MCF 10A (cell line): ENCODE measurements around the gene ZNF543. TPM values are rescaled to one million over a fixed set of nuclear protein-coding genes. Genes with fewer than 3 reads are reported as not detected.

Experiments
- BruUV-seq: library from RNA; stranded (reverse); fragments of 400-500 nt; replicated peaks from 2 replicates; lab custom pipeline; 2021; lab: Mats Ljungman, UMichigan
- CTCF ChIA-PET: fragments of 300-600 bp; sonication (Branson Sonifier 250); formaldehyde crosslinking; extraction: SDS; loops from one replicate; lab custom pipeline; 2021; ENCODE audit warnings: antibody characterized with exemption, inconsistent platforms; lab: Yijun Ruan, JAX
- POLR2A ChIA-PET: fragments of 300-600, 350-650 bp; sonication (Branson Sonifier 250); formaldehyde crosslinking; extraction: SDS; loops from one replicate; lab custom pipeline; 2020; ENCODE audit warnings: antibody characterized with exemption, inconsistent platforms; lab: Yijun Ruan, JAX
- DNase-seq: peaks from one replicate; pipeline ENCODE4 v3.0.0-alpha.2; 2018; ENCODE audit not compliant: unreplicated experiment
- H3K27ac Mint-ChIP-seq: one replicate; pipeline ENCODE4 v1.8.0; 2022; ENCODE audit warnings: mild to moderate bottlenecking, low read depth, mixed read lengths; ENCODE audit not compliant: unreplicated experiment
- H3K27me3 Mint-ChIP-seq: one replicate; pipeline ENCODE4 v1.8.0; 2022; ENCODE audit warnings: mixed read lengths; ENCODE audit not compliant: insufficient read depth, unreplicated experiment
- H3K36me3 Mint-ChIP-seq: one replicate; pipeline ENCODE4 v1.8.0; 2022; ENCODE audit warnings: mild to moderate bottlenecking, moderate library complexity, mixed read lengths; ENCODE audit not compliant: insufficient read depth, unreplicated experiment
- H3K4me1 Mint-ChIP-seq: one replicate; pipeline ENCODE4 v1.8.0; 2022; ENCODE audit warnings: mixed read lengths; ENCODE audit not compliant: insufficient read depth, unreplicated experiment
- H3K4me3 Mint-ChIP-seq: one replicate; pipeline ENCODE4 v1.8.0; 2022; ENCODE audit warnings: mild to moderate bottlenecking, moderate library complexity, mixed read lengths; ENCODE audit not compliant: unreplicated experiment
- H3K9me3 Mint-ChIP-seq: one replicate; pipeline ENCODE4 v1.8.0; 2022; ENCODE audit warnings: mixed read lengths; ENCODE audit not compliant: unreplicated experiment
- intact Hi-C: fragments of 100-400 bp; cut with micrococcal nuclease; formaldehyde crosslinking; loops from 2 replicates; pipeline ENCODE4 v1.14.1; 2022
- total RNA-seq: library from RNA; stranded (reverse); gene quantifications from 2 replicates; pipeline ENCODE4 v1.2.3, GENCODE V29; 2022
- TF ChIP-seq, protein P1 (sequence below): fragments of 200-600 bp; IDR thresholded peaks from one replicate; pipeline ENCODE4 v1.8.0; 2022; ENCODE audit warnings: antibody characterized with exemption, mild to moderate bottlenecking; ENCODE audit not compliant: unreplicated experiment

ZNF543 gene
- total RNA-seq, 1 experiment from 2014 or later, result 9.2 TPM

DNA sequence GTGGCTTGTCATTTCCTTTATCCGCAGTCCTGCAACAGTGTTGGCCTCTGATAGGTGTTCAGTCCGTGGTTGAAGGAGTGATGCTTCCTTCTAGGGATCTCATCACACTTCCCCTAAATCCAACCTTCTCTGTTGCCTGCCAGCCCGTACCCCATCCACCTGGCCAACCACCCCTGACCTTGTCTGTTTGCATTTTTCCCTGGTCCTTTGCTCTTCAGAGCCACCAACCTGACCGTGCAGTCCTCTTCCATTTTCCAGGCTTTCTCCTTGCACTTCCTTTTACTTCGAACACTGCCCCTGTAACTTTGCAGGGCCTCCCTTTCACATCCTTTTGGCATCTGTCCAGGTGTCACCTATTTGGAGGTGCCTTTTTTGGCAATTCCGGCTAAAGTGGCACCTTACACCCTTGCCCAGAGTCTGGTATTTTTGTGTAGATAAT, 39.3 kb upstream of the ZNF543 start:
- DNase-seq, result peak; percentile 35
- Mint-ChIP-seq H3K4me3 (no peak overlapping the region), H3K27me3 (no peaks in the 10 kb centered on the region), H3K36me3 (peaks cover 40% of the 10 kb centered on the region), H3K9me3 (no peaks in the 10 kb centered on the region), H3K4me1 (peaks cover 20% of the 10 kb centered on the region), H3K27ac (no peak overlapping the region)
- TF ChIP-seq, protein P1, sequence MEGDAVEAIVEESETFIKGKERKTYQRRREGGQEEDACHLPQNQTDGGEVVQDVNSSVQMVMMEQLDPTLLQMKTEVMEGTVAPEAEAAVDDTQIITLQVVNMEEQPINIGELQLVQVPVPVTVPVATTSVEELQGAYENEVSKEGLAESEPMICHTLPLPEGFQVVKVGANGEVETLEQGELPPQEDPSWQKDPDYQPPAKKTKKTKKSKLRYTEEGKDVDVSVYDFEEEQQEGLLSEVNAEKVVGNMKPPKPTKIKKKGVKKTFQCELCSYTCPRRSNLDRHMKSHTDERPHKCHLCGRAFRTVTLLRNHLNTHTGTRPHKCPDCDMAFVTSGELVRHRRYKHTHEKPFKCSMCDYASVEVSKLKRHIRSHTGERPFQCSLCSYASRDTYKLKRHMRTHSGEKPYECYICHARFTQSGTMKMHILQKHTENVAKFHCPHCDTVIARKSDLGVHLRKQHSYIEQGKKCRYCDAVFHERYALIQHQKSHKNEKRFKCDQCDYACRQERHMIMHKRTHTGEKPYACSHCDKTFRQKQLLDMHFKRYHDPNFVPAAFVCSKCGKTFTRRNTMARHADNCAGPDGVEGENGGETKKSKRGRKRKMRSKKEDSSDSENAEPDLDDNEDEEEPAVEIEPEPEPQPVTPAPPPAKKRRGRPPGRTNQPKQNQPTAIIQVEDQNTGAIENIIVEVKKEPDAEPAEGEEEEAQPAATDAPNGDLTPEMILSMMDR, result no peak
- ChIA-PET CTCF (interaction anchor here (0.7 to 1.3 kb wide), 4 partner anchors 19 to 178 kb away, joined by 3 to 4 read pairs (median 3); no protein-coding TSS in a partner anchor), POLR2A (interaction anchor here (0.5 to 4.9 kb wide), 12 partner anchors 13 to 426 kb away, joined by 3 to 30 read pairs (median 3); partner anchors contain the start of genes TRAPPC2B, ZNF304, ZNF547 and ZNF773)
- no TSS peak for BruUV-seq
- intact Hi-C loops, result loop anchor here (1.0 to 2.0 kb wide), 4 partner anchors 21 to 70 kb away; partner anchors contain the start of genes ZNF304 and ZNF805

DNA sequence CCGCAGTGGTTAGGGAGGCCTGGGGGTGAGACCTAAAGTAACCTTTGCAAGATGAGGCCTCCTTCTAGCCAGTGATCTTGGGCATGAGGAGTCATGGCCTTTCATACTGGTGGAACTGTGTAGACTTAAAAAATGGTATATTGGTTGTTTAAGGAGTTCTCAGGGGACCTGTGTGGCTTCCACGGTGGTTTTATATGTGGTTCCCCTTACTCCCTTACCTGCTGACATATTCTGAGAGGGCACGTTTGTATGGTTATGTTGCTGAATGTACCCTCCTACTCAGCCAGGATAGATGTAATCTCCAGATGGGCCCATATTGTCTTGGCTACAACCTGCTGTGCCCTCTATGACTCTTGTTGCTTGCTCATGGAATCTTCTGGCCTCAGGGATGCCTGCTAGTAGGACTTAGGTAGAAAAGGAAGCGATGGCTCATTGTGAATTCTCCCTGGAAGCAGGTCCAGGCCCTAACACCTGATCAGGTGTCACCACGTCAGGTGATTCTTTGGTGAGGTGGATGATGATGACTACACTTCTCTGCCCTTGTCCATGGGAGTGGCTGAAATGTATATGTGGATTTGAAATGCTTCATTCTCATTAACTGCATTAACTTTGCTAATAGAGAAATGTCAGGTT, 38.1 kb upstream of the ZNF543 start:
- POLR2A ChIA-PET, result interaction anchor here (1.1 to 4.9 kb wide), 4 partner anchors 12 to 81 kb away, joined by 4 to 30 read pairs (median 6); partner anchors contain the start of genes TRAPPC2B, ZNF304 and ZNF547
- H3K27me3 Mint-ChIP-seq, result no peaks in the 10 kb centered on the region
- no peak overlapping the region for H3K27ac Mint-ChIP-seq
- no peaks in the 10 kb centered on the region for H3K9me3 Mint-ChIP-seq
- peaks cover 47% of the 10 kb centered on the region for H3K36me3 Mint-ChIP-seq
- TF ChIP-seq, protein P1, result no peak
- intact Hi-C loops, result no loop called here
- no peak overlapping the region for H3K4me3 Mint-ChIP-seq
- CTCF ChIA-PET, result interaction anchor here (0.6 to 1.3 kb wide), 4 partner anchors 12 to 65 kb away, joined by 3 to 4 read pairs (median 4); no protein-coding TSS in a partner anchor
- peak; percentile 21 for DNase-seq
- H3K4me1 Mint-ChIP-seq, result peaks cover 20% of the 10 kb centered on the region
- no TSS peak for BruUV-seq

DNA sequence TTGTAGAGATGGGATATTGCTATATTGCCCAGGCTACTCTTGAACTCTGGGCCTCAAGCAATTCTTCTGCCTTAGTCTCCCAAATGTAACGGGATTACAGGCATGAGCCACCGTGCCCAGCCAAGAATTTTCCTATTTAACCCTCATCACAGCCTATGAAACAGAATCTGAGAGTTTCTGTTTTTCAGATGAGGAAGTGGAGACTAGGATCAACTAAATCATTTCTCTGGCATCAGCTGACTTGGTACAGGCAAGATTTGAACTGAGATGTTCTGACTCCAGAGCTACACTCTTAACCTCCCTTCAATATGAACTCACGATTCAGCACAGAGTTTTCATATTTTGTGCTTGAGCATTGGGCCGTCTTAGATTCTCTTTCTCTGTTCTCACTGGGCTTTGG, 31.9 kb upstream of the ZNF543 start:
- BruUV-seq, result no TSS peak
- POLR2A ChIA-PET, result interaction anchor here (1.4 to 2.2 kb wide), 2 partner anchors 14 to 32 kb away, joined by 3 to 11 read pairs; partner anchors contain the start of gene ZNF543

More for the DNA sequence above, 31.9 kb upstream of the ZNF543 start:
- peaks cover 99% of the 10 kb centered on the region for H3K36me3 Mint-ChIP-seq
- no peaks in the 10 kb centered on the region for H3K27me3 Mint-ChIP-seq
- TF ChIP-seq, protein P1, result no peak
- H3K9me3 Mint-ChIP-seq, result peaks cover 9% of the 10 kb centered on the region
- intact Hi-C loops, result no loop called here
- no peak for DNase-seq
- no peak overlapping the region for H3K27ac Mint-ChIP-seq
- peaks cover 8% of the 10 kb centered on the region for H3K4me1 Mint-ChIP-seq
- CTCF ChIA-PET, result interaction anchor here (0.6 to 1.4 kb wide), 4 partner anchors 9 to 43 kb away, joined by 3 to 4 read pairs (median 4); no protein-coding TSS in a partner anchor
- H3K4me3 Mint-ChIP-seq, result no peak overlapping the region
